Measurements from ENCODE around the gene TUBB1.

The TUBB1 gene

GRCh38 chr20:59022754-59023153 lies 3.5 kb downstream of the TUBB1 start:
- Histone ChIP-seq H3K9me3 (ENCODE audit: insufficient read depth, low read length) (no peaks in the 10 kb centered on the region), H3K27me3 (ENCODE audit: low read depth, low read length) (no peaks in the 10 kb centered on the region), H3K4me2 (ENCODE audit: low read length) (no peak overlapping the region), H3K4me1 (ENCODE audit: low read length) (no peaks in the 10 kb centered on the region), H3K9ac (ENCODE audit: low read length) (no peak overlapping the region), H3K4me3 (ENCODE audit: low read length) (no peak overlapping the region), H2AFZ (ENCODE audit: low read depth, low read length) (no peak overlapping the region), H3K36me3 (replicated peaks; ENCODE audit: low read depth, low read length) (peaks cover 58% of the 10 kb centered on the region), H4K20me1 (ENCODE audit: insufficient read depth, low read length) (peaks cover 42% of the 10 kb centered on the region), H3K27ac (ENCODE audit: low read length) (no peak overlapping the region), H3K79me2 (ENCODE audit: low read length) (peaks cover 36% of the 10 kb centered on the region)
- TF ChIP-seq CTCF (IDR thresholded peaks at IDR 0.05; ENCODE audit: low read depth, low read length) (no peak), EZH2phosphoT487 (IDR thresholded peaks at IDR 0.05; ENCODE audit: low read depth) (no peak)

DNA sequence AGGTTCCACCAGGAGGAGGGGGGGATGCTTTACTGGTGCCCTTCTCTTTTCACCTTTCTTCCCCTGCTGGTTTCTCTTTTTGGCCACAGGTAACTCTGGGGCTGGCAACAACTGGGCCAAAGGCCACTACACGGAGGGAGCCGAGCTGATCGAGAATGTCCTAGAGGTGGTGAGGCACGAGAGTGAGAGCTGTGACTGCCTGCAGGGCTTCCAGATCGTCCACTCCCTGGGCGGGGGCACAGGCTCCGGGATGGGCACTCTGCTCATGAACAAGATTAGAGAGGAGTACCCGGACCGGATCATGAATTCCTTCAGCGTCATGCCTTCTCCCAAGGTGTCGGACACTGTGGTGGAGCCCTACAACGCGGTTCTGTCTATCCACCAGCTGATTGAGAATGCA lies 4.4 kb downstream of the TUBB1 start:
- TF ChIP-seq CTCF (IDR thresholded peaks at IDR 0.05; ENCODE audit: low read depth, low read length) (no peak), EZH2phosphoT487 (IDR thresholded peaks at IDR 0.05; ENCODE audit: low read depth) (no peak)
- Histone ChIP-seq H3K4me1 (ENCODE audit: low read length) (0 out of 2 replicates have a peak, but pooled peaks cover 2% of the 10 kb centered on the region), H3K27ac (ENCODE audit: low read length) (no peak overlapping the region), H2AFZ (ENCODE audit: low read depth, low read length) (no peak overlapping the region), H3K4me2 (ENCODE audit: low read length) (no peak overlapping the region), H4K20me1 (ENCODE audit: insufficient read depth, low read length) (peaks cover 48% of the 10 kb centered on the region), H3K27me3 (ENCODE audit: low read depth, low read length) (no peaks in the 10 kb centered on the region), H3K9ac (ENCODE audit: low read length) (no peak overlapping the region), H3K4me3 (ENCODE audit: low read length) (no peak overlapping the region), H3K79me2 (ENCODE audit: low read length) (peaks cover 45% of the 10 kb centered on the region), H3K36me3 (replicated peaks; ENCODE audit: low read depth, low read length) (peaks cover 66% of the 10 kb centered on the region), H3K9me3 (ENCODE audit: insufficient read depth, low read length) (no peaks in the 10 kb centered on the region)

- H2AFZ ChIP-seq (ENCODE audit: low read depth, low read length), result no peak overlapping the region
- TF ChIP-seq EZH2phosphoT487 (IDR thresholded peaks at IDR 0.05; ENCODE audit: low read depth) (no peak), CTCF (IDR thresholded peaks at IDR 0.05; ENCODE audit: low read depth, low read length) (no peak)
- H3K27ac ChIP-seq (ENCODE audit: low read length), result no peak overlapping the region
- peaks cover 71% of the 10 kb centered on the region for H3K36me3 ChIP-seq (replicated peaks; ENCODE audit: low read depth, low read length)
- H3K9me3 ChIP-seq (ENCODE audit: insufficient read depth, low read length), result no peaks in the 10 kb centered on the region
- peaks cover 7% of the 10 kb centered on the region for H3K4me1 ChIP-seq (ENCODE audit: low read length)
- H3K27me3 ChIP-seq (ENCODE audit: low read depth, low read length), result no peaks in the 10 kb centered on the region
- H3K4me2 ChIP-seq (ENCODE audit: low read length), result no peak overlapping the region
- no peak overlapping the region for H3K4me3 ChIP-seq (ENCODE audit: low read length)
- peaks cover 50% of the 10 kb centered on the region for H3K79me2 ChIP-seq (ENCODE audit: low read length)
- H4K20me1 ChIP-seq (ENCODE audit: insufficient read depth, low read length), result peaks cover 53% of the 10 kb centered on the region
- H3K9ac ChIP-seq (ENCODE audit: low read length), result no peak overlapping the region
These were observed 4.9 kb downstream of the TUBB1 start for GRCh38 chr20:59024111-59024530.

DNA sequence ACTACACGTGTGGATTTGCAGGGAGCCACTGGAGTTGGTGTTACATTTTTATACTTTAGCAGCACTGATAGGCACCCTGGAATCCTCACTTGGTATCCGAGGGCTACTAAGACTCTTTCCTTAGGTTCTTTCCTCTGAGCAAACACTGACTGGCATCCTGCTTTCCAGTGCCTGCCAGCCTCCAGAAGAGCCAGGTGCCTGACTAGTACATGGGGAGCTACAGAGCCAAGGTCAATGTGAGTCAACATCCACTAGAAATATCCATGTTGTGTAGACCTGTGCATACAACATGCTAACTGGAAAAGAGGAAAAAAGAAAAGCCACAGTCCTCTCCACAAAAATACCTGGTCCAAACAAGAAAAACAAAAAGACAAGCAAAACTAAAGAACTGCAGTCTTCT lies 5.9 kb downstream of the TUBB1 start:
- Histone ChIP-seq H3K27ac (ENCODE audit: low read length) (no peak overlapping the region), H3K79me2 (ENCODE audit: low read length) (peaks cover 59% of the 10 kb centered on the region), H4K20me1 (ENCODE audit: insufficient read depth, low read length) (peaks cover 55% of the 10 kb centered on the region), H3K36me3 (replicated peaks; ENCODE audit: low read depth, low read length) (peaks cover 81% of the 10 kb centered on the region), H3K9ac (ENCODE audit: low read length) (no peak overlapping the region), H2AFZ (ENCODE audit: low read depth, low read length) (no peak overlapping the region), H3K4me3 (ENCODE audit: low read length) (no peak overlapping the region), H3K9me3 (ENCODE audit: insufficient read depth, low read length) (no peaks in the 10 kb centered on the region), H3K4me1 (ENCODE audit: low read length) (peaks cover 17% of the 10 kb centered on the region), H3K4me2 (ENCODE audit: low read length) (no peak overlapping the region), H3K27me3 (ENCODE audit: low read depth, low read length) (no peaks in the 10 kb centered on the region)
- TF ChIP-seq EZH2phosphoT487 (IDR thresholded peaks at IDR 0.05; ENCODE audit: low read depth) (no peak), CTCF (IDR thresholded peaks at IDR 0.05; ENCODE audit: low read depth, low read length) (no peak)
